VCaP (cell line): ENCODE data around the gene KRTAP10-9.
"Not testable (repeated sequence)": the region's sequence is repeated elsewhere in the genome, so short reads cannot be mapped to it uniquely, and the experiment has no call there.

ENCODE experiments used
- H3K27ac ChIP-seq: fragments of 450-650 bp; 2 replicates; pipeline ENCODE4 v1.5.1; 2017
- TF ChIP-seq, protein P1 (sequence below): fragments of 450-650 bp; conservative IDR thresholded peaks from 2 replicates; pipeline ENCODE4 v1.5.1; 2017; ENCODE audit warnings: mild to moderate bottlenecking, moderate library complexity

Gene KRTAP10-9

GRCh38 chr21:44618909-44619308 lies 8.0 kb upstream of the KRTAP10-9 start:
- no peak overlapping the region for H3K27ac ChIP-seq
- TF ChIP-seq, protein P1, sequence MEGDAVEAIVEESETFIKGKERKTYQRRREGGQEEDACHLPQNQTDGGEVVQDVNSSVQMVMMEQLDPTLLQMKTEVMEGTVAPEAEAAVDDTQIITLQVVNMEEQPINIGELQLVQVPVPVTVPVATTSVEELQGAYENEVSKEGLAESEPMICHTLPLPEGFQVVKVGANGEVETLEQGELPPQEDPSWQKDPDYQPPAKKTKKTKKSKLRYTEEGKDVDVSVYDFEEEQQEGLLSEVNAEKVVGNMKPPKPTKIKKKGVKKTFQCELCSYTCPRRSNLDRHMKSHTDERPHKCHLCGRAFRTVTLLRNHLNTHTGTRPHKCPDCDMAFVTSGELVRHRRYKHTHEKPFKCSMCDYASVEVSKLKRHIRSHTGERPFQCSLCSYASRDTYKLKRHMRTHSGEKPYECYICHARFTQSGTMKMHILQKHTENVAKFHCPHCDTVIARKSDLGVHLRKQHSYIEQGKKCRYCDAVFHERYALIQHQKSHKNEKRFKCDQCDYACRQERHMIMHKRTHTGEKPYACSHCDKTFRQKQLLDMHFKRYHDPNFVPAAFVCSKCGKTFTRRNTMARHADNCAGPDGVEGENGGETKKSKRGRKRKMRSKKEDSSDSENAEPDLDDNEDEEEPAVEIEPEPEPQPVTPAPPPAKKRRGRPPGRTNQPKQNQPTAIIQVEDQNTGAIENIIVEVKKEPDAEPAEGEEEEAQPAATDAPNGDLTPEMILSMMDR, result no peak; the same call in 1 of the 2 replicates

DNA sequence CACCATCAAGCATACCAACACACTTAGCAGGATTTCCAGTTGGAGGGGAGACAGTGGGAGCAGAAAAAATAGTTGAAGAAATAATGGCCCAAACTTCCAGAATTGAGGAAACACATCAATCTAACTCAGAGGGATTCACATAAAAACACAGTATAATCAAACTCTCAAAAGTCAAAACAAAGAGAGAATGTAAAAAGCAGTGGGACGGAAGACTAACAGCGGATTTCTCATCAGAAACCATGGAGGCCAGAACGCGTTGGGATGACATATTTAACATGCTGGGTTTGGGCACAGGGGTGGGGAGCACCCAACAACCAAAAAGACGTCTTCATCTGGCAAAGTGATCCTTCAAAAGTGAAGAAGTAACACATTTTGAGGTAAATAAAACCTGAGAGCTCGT lies 7.0 kb upstream of the KRTAP10-9 start:
- no peak overlapping the region for H3K27ac ChIP-seq
- TF ChIP-seq, protein P1, result no peak

DNA sequence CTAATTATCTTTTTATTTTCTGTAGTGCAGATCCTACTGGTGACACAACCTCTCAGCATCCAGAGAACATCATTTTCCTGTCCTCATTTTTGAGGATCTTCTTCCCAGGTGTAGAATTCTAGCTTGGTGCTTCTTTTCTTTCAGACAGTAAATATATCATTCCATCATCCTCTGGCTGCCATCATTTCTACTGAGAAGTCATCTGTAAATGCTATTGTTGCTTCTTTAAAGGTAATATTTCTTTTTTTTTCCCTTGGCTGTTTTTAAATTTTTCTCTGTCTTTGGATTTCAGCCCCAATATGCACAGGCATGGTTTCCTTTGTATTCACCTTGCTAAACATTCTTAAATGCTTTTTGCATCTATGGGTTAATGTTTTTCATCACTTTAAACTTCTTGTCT lies 3.3 kb upstream of the KRTAP10-9 start:
- TF ChIP-seq, protein P1, result no peak
- H3K27ac ChIP-seq, result no peak overlapping the region

DNA sequence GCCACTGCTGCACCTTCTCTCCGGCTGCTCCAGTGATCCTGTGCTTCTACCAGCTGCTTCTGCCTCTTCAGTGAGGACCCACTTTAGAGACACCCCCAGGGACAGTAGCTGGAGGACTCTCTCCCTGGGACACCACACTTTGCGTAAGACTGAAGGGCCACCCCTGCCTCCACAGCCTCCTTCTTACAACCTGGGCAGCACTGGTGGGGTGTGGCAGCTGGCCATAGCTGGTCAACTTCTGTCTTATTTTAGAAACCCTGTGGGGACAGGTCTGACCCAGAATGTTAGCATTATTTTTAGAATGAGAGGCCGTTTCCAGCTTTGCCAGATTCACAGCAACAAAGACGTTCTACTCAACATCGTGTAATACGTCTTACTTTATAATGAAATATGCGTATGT lies 1.1 kb upstream of the KRTAP10-9 start:
- H3K27ac ChIP-seq, result no peak overlapping the region
- TF ChIP-seq, protein P1, result no peak

- H3K27ac ChIP-seq, result no peak overlapping the region
- TF ChIP-seq, protein P1, result no peak
Observed at GRCh38 chr21:44626262-44626661, 631 bp upstream of the KRTAP10-9 start.

GRCh38 chr21:44627181-44627822 lies 409 bp downstream of the KRTAP10-9 start:
- not testable (repeated sequence) for H3K27ac ChIP-seq

GRCh38 chr21:44627831-44628233 lies 939 bp downstream of the KRTAP10-9 start:
- not testable (repeated sequence) for H3K27ac ChIP-seq

GRCh38 chr21:44628707-44629391 lies 2.0 kb downstream of the KRTAP10-9 start:
- TF ChIP-seq, protein P1, result no peak

More at GRCh38 chr21:44628707-44629391, 2.0 kb downstream of the KRTAP10-9 start:
- no peak overlapping the region for H3K27ac ChIP-seq
